Hematopoietic multipotent progenitor cell treated with erythropoietin and hydrocortisone succinate and interleukin-3 and kit ligand, for 8 days (in vitro differentiated cells): Measurements from ENCODE around the gene IL32.
"Not testable (repeated sequence)": the region's sequence is repeated elsewhere in the genome, so short reads cannot be mapped to it uniquely, and the experiment has no call there.

Experiments
- DNase-seq: peaks from one replicate; pipeline ENCODE4 v3.0.0-alpha.2; 2015

IL32 gene

DNA sequence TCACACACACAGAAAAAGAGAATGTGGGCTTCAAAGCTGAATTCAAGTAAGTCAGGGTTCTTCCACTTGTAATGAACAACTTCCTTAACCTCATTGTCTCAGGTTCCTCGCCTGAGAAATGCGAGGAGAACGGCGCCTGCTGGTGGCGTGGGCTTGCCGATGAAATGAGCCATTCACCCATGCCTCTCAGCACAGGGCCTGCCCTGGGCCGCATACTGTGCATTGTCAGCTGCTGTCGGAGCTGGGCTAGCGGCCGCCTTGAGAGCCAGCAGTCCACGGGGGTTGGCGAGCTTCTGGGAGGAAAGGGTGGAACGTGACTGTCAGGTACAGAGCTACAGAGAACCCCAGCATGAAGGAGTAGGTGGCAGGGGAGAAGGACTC lies 12.1 kb upstream of the IL32 start:
- DNase-seq: not testable (repeated sequence)

DNA sequence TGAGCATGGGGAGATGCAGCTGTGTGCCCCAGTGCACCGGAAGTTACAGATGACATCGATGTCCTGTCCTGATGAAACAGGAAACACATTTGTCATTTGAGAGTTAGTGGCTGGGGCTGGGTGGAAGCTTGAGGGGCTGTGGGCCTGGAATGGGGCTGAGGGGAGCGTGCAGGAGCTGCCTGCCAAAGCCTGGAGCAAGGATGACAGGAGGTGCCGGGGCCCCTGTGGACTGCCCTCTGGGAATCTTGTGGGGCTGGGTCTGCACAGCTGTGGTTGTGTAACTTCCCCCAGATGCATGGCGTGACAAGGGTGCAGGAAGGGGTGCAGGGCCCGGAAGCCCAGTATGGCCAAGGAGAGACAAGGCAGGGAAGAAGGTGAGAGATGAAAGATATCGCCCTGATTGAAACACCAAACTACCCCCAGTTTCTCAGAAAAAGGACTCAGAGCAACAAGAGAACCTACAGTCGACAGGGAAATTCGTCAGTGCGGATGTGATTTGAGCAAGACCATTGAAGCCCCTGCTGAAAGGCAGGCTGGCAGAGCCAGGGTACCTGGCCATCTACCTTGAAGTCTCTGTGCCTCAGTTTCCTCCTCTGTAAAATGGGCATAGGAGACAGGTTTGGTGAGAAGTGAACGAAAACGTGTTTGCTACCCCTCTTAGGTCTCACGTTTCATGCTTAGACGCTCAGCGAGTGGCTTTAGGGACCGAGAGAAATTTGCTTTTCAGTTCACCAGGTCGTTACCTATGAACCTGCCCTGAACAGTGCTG lies 10.3 kb upstream of the IL32 start:
- DNase-seq: no peak

DNA sequence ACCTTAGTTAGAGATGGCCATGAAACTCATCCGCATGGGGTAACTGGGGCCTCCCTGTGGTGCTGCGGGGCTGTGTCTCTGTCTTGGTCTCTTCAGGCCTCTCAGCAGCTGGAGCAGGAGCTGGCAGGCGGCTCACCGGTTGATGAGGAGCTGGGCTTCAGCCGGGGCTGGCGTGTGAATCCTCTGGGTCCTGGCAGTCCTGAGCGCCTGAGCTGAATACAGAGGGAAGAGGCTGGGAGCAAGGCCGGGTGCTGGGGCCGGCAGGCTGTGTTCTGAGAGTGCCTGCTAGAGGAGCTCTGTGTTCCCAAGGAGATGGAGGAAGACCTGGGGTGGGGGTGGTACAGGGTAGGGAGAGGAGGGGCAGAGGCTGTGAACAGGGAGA lies 9.7 kb upstream of the IL32 start:
- DNase-seq: not testable (repeated sequence)

DNA sequence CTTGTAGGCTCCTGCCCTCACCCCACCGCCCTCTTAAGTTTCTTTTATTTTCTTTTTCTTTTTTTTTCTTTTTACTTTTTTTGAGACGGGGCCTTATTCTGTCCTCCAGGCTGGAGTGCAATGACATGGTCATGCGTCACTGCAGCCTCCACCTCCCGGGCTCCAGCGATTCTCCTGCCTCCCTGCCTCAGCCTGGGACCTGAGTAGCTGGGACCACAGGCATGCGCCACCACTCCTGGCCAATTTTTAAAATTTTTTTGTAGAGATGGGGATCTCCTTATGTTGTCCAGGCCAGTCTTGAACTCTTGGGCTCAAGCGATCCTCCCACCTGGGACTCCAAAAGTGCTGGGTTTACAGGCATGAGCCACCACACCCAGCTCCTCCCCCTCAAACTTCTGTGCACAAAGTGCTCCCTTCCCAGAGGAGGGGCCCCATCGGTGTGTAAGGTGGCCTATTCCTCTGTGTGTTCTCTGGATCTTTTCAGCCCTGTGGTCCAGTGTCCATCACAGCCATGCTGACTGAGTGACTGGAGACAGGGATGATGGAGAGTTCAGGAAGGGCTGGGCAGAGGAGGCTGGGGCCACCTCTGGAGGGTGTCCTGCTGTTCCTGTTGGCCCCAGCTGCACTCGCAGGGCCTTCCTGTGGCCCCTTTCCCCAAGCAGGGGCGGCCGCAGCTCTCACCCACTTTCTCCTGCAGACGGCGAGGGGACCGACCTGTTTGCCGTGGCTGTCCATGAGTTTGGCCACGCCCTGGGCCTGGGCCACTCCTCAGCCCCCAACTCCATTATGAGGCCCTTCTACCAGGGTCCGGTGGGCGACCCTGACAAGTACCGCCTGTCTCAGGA lies 8.9 kb upstream of the IL32 start:
- DNase-seq: no peak

DNA sequence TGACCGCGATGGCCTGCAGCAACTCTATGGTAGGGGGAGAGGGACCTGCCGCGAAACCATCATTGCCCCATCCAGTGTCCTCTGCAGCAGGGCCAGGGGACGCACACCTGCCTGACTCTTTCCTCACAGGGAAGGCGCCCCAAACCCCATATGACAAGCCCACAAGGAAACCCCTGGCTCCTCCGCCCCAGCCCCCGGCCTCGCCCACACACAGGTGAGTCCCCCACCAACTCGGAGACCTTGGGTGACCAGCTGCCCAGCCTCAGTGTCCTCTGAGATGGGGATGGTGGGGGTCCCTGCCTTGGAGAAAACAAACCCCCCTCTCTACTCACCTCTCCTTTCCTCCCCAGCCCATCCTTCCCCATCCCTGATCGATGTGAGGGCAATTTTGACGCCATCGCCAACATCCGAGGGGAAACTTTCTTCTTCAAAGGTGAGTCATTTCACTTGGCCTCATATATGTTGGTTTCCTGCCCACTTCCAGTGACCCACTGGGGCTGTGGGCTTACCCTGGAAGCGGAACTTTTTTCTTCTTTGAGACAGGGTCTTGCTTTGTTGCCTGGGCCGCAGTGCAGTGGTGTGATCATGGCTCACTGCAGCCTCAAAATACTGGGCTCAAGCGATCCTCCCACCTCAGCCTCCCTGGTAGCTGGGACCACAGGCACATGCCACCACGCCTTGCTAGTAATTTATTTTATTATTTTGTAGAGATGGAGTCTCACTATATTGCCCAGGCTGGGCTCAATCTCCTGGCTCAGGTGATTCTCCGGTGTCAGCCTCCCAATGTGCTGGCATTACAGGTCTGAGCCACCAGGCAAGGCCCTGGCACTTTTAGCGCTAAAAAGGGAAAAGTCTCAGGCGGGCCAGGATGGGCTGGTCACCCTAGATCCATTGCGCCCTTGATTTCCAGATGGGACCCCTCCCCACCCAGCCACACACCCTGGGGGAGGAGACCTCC lies 8.0 kb upstream of the IL32 start:
- no peak for DNase-seq

DNA sequence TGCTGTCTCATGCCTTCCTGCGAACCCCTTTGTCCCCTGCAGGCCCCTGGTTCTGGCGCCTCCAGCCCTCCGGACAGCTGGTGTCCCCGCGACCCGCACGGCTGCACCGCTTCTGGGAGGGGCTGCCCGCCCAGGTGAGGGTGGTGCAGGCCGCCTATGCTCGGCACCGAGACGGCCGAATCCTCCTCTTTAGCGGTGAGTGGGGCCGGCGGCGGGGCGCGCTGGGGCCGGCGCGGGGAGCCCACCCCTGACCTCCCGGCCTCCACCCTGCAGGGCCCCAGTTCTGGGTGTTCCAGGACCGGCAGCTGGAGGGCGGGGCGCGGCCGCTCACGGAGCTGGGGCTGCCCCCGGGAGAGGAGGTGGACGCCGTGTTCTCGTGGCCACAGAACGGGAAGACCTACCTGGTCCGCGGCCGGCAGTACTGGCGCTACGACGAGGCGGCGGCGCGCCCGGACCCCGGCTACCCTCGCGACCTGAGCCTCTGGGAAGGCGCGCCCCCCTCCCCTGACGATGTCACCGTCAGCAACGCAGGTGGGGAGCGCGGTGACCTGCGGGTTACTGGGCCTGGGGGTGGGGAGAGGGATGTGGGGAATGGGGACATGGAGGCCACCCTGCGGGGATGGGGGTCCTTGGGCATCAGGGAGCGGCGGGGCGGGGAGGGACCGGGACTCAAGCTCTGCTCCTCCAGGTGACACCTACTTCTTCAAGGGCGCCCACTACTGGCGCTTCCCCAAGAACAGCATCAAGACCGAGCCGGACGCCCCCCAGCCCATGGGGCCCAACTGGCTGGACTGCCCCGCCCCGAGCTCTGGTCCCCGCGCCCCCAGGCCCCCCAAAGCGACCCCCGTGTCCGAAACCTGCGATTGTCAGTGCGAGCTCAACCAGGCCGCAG lies 7.1 kb upstream of the IL32 start:
- DNase-seq: peak; percentile 55

DNA sequence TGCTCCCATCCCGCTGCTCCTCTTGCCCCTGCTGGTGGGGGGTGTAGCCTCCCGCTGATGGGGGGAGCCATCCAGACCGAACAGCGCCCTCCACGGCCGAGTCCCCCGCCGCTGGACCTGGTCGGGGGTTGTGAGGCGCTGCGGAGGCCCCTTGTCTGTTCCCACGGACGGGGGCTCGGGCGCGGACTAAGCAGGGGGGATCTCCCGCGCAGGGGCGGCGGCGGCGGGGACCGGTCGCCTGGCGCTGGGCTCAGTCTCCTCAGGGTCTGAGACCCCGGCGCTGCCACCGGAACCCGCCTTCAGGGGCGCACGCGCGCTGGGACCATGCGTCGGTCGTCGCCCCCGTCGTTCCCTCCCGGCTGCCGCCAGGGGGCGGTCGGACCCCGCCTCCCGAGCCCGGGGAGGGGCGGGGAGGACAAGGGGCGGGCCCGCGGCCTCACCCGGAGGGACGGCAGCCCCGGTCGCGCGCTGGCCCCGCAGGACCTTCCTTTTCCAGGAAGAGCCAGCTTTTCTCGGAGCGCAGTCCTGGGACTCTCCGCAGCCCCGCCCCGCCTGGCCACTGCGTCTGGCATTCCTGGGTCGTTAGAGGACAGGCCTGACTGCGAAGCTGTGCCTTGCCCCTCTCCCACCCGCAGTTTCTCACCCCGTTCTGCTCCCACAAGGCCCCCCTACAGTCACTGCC lies 6.3 kb upstream of the IL32 start:
- peak; percentile 79 for DNase-seq

DNA sequence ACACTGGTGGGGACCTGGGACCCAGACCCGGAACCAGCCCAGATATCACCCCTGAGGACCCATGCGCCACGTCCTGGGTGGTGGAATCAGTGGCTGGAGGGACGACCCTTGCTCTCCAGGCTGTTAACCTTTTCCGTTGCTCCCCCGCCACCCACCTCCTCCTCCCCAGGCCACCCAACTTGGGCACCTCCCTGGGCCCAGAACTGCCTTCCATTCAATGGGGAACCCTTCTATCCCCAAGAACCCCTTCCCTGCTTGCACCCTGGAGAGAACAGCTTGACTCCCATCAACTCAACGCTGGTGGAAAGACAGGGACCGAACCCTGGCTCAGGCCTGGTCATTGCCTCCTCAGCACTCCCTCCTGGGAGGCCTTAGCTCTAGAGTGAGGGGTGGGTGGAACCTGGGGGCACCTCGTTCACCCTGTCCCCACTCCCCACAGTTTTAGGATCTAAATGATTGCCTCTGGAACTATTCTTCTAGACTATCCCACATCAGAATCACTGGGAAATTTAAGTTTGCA lies 5.7 kb upstream of the IL32 start:
- DNase-seq: no peak

DNA sequence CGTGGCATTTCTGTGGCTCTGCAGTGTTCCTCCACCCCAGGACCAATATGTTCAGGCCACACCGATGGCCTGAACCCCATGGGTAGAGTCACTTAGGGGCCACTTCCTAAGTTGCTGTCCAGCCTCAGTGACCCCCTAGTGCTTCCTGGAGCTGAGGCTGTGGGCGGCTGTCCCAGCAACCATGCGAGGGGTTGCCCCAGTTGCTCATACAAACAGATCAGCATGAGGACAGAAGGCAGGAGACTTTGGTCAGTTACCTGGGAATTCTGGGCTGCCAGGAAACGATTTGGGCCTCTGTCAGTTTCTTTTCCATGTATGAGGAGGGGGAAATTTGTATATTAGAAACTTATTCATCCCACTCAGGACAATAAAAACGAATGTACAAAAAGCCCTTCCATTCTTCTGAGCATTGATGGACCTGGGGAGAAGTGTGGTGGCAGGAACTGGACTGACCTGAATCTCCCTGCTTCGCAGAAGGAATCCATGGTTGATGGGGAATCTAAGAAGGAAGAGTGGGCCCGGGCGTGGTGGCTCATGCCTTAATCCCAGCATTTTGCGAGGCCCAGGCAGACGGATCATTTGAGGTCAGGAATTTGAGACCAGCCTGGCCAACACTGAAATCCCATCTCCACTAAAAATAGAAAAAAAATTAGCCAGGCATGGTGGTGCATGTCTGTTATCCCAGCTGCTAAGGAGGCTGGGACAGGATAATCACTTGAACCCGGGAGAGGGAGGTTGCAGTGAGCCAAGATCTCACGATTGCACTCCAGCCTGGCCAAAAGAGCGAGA lies 4.9 kb upstream of the IL32 start:
- DNase-seq: no peak

DNA sequence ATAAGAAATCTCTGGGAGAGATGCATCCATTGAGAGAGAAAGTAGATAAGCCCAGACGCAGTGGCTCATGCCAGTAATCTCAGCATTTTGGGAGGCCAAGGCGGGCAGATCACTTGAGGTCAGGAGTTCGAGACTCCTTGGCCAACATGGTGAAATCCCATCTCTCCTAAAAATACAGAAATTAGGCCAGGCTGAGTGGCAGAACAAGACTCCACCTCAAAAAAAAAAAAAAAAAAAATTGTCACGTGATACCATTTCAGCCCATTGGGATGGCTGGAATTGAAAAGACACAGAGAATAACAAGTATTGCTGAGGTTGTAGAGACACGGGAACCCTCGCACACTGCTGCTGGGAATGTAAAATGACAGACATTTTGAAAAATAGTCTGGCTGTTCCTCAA lies 2.9 kb upstream of the IL32 start:
- no peak for DNase-seq

DNA sequence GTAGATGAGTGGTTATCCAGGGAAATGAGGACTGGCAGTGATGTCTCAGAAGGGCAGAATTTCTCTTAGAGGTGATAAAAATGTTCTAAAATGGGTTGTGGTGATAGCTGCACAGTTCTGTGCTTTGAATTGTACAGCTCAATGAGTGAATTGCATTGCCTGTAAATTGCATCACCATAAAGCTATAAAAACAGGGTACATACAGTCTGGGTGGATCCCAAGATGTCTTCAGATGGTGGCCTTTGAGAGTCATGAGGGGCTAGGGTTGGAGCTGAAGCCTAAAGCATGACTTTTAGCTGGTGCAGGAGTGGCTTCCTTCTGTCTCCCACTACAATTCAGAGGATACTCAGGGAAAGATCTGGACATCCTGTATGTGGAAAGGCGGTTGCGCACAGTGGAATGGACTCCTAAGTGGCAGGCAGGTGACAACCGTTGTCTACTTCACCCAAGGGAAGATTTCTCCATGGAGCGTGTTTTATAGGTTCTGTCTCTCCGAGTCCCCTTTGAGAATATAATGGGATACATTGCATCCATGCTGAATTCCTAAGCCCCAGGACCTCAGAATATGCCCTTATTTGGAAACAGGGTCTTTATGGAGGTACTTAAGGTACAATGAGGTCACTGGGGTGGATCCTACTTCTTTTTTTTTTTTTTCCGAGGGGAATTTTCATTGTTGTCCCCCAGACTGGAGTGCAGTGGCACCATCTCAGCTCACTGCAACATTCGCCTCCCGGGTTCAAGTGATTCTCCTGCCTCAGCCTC lies 1.6 kb upstream of the IL32 start:
- DNase-seq: no peak

DNA sequence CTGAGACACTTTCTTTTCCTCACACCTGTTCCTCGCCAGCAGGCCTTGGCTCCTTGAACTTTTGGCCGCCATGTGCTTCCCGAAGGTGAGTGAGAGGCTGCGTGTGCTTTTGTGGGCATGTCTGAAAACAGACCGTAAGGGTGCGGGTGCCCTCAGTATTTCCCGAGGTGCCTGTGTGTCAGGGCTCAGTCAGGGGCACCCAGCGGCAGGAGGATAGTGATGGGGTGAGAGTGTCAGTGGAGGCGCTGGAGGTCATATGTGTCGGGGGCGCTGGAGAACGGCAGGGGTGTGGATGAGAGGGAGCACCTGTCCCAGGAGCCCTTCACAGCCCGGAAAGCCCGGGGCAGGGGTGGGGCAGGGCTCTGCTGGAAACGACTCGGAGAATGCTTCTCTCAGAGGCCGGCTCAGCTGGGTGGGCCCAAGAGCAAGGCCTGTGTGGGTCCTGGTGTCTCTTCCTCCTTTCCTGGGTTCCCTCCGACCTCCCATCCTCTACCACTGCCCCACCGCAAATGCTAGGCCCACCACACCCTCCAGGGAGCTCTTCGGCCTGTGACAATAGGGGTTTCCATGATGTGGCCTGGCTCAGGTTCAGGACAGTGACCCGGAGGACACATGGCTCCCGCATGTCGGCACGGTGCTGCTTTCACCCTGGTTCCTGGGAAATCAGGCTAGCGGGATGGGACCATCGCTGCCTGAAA lies 451 bp downstream of the IL32 start:
- no peak for DNase-seq

DNA sequence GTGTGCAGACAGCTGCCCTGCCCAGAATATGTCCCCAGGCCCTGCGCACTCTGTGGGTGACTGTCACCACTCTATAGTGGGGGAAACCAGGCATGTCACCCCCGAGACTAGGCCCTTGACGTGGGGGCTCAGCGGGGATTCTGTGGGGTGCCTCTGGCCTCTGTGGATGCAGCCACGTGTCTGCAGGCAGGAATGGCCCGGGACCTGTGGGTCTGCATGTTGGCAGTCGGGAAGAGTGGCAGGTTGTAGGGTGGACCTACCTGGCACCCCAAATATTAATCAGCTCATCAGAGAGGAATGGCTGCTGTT lies 954 bp downstream of the IL32 start:
- no peak for DNase-seq

DNA sequence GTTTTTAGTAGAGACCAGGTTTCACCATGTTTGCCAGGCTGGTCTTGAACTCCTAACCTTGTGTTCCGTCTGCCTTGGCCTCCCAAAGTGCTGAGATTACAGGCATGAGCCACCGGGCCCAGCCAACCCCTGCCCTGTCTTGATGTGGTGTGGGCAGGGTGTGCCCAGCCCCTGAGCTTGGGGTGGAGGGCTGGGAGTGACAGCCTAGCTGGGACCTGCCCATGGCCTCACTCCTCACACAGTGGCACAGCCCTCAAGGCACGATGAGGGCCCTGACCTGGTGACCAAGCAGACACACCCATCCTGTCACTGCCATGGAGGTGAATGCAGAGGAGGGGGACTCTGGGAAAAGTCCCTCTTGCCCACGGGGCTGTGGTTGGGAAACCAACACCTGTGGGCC lies 3.0 kb downstream of the IL32 start:
- no peak for DNase-seq

DNA sequence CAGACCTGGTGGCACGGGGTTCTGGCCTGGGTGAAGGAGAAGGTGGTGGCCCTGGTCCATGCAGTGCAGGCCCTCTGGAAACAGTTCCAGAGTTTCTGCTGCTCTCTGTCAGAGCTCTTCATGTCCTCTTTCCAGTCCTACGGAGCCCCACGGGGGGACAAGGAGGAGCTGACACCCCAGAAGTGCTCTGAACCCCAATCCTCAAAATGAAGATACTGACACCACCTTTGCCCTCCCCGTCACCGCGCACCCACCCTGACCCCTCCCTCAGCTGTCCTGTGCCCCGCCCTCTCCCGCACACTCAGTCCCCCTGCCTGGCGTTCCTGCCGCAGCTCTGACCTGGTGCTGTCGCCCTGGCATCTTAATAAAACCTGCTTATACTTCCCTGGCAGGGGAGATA lies 3.7 kb downstream of the IL32 start:
- not testable (repeated sequence) for DNase-seq

DNA sequence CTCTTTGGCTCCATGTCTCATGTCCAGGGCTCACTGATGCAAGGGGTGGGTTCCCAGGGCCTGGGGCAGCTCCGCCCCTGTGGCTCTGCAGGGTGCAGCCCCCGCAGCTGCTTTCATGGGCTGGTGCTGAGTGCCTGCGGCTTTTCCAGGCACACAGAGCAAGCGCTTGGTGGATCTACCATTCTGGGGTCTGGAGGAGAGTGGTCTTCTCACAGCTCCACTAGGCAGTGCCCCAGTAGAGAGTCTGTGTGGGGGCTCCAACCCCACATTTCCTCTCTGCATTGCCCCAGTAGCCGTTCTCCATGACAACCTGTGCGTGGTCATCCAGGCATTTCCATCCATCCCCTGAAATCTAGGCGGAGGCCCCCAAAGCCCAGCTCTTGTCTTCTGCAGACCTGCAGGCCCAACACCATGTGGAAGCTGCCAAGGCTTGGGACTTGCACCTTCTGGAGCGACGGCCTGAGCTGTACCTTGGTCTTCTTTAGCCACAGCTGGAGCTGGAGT lies 5.2 kb downstream of the IL32 start:
- DNase-seq: no peak

DNA sequence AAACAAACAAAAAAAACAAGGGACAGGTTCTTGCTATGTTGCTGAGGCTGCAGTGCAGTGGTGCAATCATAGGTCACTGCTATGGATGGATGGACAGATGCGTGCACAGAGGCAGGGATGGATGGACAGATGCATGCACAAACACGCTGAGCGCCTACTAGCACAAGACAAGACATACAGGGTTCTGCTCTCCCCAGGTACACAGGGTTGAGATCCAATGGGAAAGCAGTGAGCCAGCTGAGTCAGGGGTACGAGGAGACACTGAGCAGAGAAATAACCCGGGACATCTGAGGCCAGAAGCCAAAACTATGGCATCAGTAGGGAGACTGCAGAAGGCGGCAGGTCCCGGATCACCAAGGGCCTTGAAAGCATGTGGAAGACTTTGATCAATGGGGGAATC lies 6.2 kb downstream of the IL32 start:
- no peak for DNase-seq

DNA sequence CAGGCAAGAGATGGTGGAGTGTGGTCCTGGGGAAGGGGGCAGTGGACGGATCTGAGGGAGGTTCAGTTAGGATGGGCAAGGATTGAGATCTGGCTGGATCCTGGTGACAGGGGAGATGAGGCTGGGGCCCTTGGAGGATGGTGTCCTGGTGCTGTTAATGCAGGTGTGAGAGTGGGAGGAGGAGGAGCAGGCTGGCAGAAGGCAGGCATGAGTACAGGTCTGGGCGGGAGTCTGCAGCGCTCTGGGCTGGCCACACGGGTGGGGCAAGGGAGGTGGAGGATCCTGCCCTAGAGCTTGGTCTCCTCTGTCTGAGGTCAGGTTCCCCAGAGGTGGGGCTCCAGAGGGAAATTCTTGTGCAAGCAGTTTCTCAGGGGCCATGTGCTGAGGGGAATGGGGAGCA lies 6.7 kb downstream of the IL32 start:
- DNase-seq: not testable (repeated sequence)
